Neural cell (in vitro differentiated cells): ENCODE measurements around the gene GPX3. TPM values are rescaled to one million over a fixed set of nuclear protein-coding genes. Genes with fewer than 3 reads are reported as not detected.

Experiments used
- H2AFZ ChIP-seq: fragments of 200-600, 300-800 bp; sonication (generic), shearing (Covaris generic); 2 replicates; pipeline ENCODE4 v1.6.0; 2014; ENCODE audit warnings: low read depth, mild to moderate bottlenecking, antibody characterized with exemption, low read length, moderate library complexity
- H3F3A ChIP-seq: fragments of 200-600 bp; shearing (Covaris generic); 2 replicates; pipeline ENCODE4 v1.6.1; 2016; ENCODE audit warnings: mild to moderate bottlenecking, moderate library complexity, mixed read lengths, antibody characterized with exemption, low read length; ENCODE audit not compliant: insufficient read depth, poor library complexity, severe bottlenecking
- H3K27ac ChIP-seq: fragments of 200-600, 300-800 bp; sonication (generic), shearing (Covaris generic); 2 replicates; pipeline ENCODE4 v1.5.1; 2014; ENCODE audit warnings: mild to moderate bottlenecking, low read length, moderate library complexity
- H3K27me3 ChIP-seq: fragments of 300-800, 200-600 bp; sonication (generic), shearing (Covaris generic); 2 replicates; pipeline ENCODE4 v1.6.0; 2014; ENCODE audit warnings: mild to moderate bottlenecking, low read depth, low read length, moderate library complexity; ENCODE audit not compliant: insufficient read depth
- H3K36me3 ChIP-seq: fragments of 300-800, 200-600 bp; sonication (generic), shearing (Covaris generic); 2 replicates; pipeline ENCODE4 v1.5.1; 2014; ENCODE audit warnings: mild to moderate bottlenecking, antibody characterized with exemption, low read length, moderate library complexity; ENCODE audit not compliant: insufficient read depth
- H3K4me2 ChIP-seq: fragments of 300-800, 200-600 bp; sonication (generic), shearing (Covaris generic); 2 replicates; pipeline ENCODE4 v1.6.0; 2014; ENCODE audit warnings: mild to moderate bottlenecking, low read length
- H3K4me3 ChIP-seq: fragments of 300-800, 200-600 bp; sonication (generic), shearing (Covaris generic); 2 replicates; pipeline ENCODE4 v1.5.1; 2014; ENCODE audit warnings: mild to moderate bottlenecking, low read length, moderate library complexity
- H3K79me2 ChIP-seq: fragments of 200-600 bp; shearing (Covaris generic); replicated peaks from 2 replicates; pipeline ENCODE4 v1.6.0; 2014; ENCODE audit warnings: mild to moderate bottlenecking, low read length, moderate library complexity; ENCODE audit not compliant: insufficient read depth
- H3K9ac ChIP-seq: fragments of 300-800, 200-600 bp; sonication (generic), shearing (Covaris generic); 2 replicates; pipeline ENCODE4 v1.6.1; 2016; ENCODE audit warnings: mild to moderate bottlenecking, low read length, mixed read lengths
- H3K9me2 ChIP-seq: fragments of 200-600 bp; shearing (Covaris generic); 2 replicates; pipeline ENCODE4 v1.6.1; 2016; ENCODE audit warnings: mild to moderate bottlenecking, low read length, mixed read lengths; ENCODE audit not compliant: insufficient read depth
- H3K9me3 ChIP-seq: fragments of 200-600, 300-800 bp; sonication (generic), shearing (Covaris generic); 2 replicates; pipeline ENCODE4 v1.6.1; 2016; ENCODE audit warnings: mild to moderate bottlenecking, mixed run types, low read length, moderate library complexity, mixed read lengths
- H4K20me1 ChIP-seq: fragments of 200-600 bp; shearing (Covaris generic); 2 replicates; pipeline ENCODE4 v1.6.1; 2016; ENCODE audit warnings: mild to moderate bottlenecking, mixed run types; ENCODE audit not compliant: insufficient read depth
- EP300 ChIP-seq: fragments of 450-650 bp; conservative IDR thresholded peaks from 2 replicates; pipeline ENCODE4 v1.6.1; 2014; ENCODE audit warnings: antibody characterized with exemption, mild to moderate bottlenecking, moderate library complexity; ENCODE audit not compliant: poor library complexity, severe bottlenecking
- EZH2 ChIP-seq: fragments of 200-600, 300-800 bp; shearing (Covaris generic), sonication (generic); IDR thresholded peaks from 2 replicates; pipeline ENCODE4 v1.6.1; 2014; ENCODE audit warnings: antibody characterized with exemption, low read length, borderline replicate concordance, mild to moderate bottlenecking; ENCODE audit not compliant: insufficient read depth, poor library complexity, severe bottlenecking
- MXI1 ChIP-seq: fragments of 450-650 bp; conservative IDR thresholded peaks from 2 replicates; pipeline ENCODE4 v1.6.1; 2014; ENCODE audit warnings: antibody characterized with exemption, mild to moderate bottlenecking; ENCODE audit not compliant: poor library complexity, severe bottlenecking
- POLR2AphosphoS5 ChIP-seq: IDR thresholded peaks from 2 replicates; pipeline ENCODE4 v1.6.1; 2012
- RAD21 ChIP-seq: fragments of 450-650 bp; conservative IDR thresholded peaks from 2 replicates; pipeline ENCODE4 v1.6.1; 2014; ENCODE audit warnings: antibody characterized with exemption, mild to moderate bottlenecking, moderate library complexity
- SMC3 ChIP-seq: fragments of 450-650 bp; conservative IDR thresholded peaks from 2 replicates; pipeline ENCODE4 v1.6.1; 2014; ENCODE audit warnings: antibody characterized with exemption, mild to moderate bottlenecking, moderate library complexity; ENCODE audit not compliant: poor library complexity
- TAF1 ChIP-seq: IDR thresholded peaks from 2 replicates; pipeline ENCODE4 v1.6.1; 2012; ENCODE audit warnings: low read depth
- polyA plus RNA-seq: library from polyadenylated mRNA; depleted of rRNA; stranded (reverse); fragments of >200 nt; gene quantifications from 2 replicates; pipeline ENCODE4 v1.2.3, GENCODE V29; 2014
- TF ChIP-seq, protein P1 (sequence below): IDR thresholded peaks from 2 replicates; pipeline ENCODE4 v1.6.1; 2012; ENCODE audit warnings: borderline replicate concordance
- TF ChIP-seq, protein P2 (sequence below): fragments of 450-650 bp; IDR thresholded peaks from 2 replicates; pipeline ENCODE4 v1.5.1; 2014; ENCODE audit warnings: antibody characterized with exemption, mild to moderate bottlenecking, moderate library complexity; ENCODE audit not compliant: poor library complexity, severe bottlenecking

The GPX3 gene
- polyA plus RNA-seq, 1 donor from 2014 or later: 4.0 TPM

DNA sequence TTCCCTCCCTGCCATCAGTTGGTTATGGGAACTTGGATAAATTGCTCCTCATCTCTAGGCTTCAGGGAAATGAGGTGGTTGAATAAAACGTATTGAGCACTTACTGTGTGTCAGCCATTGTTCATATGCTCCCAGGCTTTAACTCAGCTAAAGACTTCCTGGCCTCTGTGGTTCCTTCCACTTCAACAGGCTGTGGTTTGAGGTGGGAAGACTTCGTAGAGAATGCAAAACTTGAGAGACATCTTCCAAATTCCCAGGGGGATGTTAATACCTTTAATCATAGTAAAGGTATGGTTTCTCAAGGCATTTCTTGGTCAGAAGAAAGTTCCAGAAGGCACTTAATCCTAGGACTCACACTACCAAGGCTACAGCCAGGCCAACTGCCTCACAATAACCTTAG lies 1.5 kb upstream of the GPX3 start:
- no peaks in the 10 kb centered on the region for H3F3A ChIP-seq
- H4K20me1 ChIP-seq: no peaks in the 10 kb centered on the region
- no peaks in the 10 kb centered on the region for H3K79me2 ChIP-seq
- H3K9me3 ChIP-seq: no peaks in the 10 kb centered on the region
- H2AFZ ChIP-seq: no peak overlapping the region
- no peak overlapping the region for H3K27ac ChIP-seq
- no peaks in the 10 kb centered on the region for H3K9me2 ChIP-seq
- H3K36me3 ChIP-seq: no peaks in the 10 kb centered on the region
- TF ChIP-seq SMC3: no peak
- no peak for TF ChIP-seq EZH2
- TF ChIP-seq, protein P1, sequence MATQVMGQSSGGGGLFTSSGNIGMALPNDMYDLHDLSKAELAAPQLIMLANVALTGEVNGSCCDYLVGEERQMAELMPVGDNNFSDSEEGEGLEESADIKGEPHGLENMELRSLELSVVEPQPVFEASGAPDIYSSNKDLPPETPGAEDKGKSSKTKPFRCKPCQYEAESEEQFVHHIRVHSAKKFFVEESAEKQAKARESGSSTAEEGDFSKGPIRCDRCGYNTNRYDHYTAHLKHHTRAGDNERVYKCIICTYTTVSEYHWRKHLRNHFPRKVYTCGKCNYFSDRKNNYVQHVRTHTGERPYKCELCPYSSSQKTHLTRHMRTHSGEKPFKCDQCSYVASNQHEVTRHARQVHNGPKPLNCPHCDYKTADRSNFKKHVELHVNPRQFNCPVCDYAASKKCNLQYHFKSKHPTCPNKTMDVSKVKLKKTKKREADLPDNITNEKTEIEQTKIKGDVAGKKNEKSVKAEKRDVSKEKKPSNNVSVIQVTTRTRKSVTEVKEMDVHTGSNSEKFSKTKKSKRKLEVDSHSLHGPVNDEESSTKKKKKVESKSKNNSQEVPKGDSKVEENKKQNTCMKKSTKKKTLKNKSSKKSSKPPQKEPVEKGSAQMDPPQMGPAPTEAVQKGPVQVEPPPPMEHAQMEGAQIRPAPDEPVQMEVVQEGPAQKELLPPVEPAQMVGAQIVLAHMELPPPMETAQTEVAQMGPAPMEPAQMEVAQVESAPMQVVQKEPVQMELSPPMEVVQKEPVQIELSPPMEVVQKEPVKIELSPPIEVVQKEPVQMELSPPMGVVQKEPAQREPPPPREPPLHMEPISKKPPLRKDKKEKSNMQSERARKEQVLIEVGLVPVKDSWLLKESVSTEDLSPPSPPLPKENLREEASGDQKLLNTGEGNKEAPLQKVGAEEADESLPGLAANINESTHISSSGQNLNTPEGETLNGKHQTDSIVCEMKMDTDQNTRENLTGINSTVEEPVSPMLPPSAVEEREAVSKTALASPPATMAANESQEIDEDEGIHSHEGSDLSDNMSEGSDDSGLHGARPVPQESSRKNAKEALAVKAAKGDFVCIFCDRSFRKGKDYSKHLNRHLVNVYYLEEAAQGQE: no peak
- TF ChIP-seq EP300: no peak
- H3K4me2 ChIP-seq: no peak overlapping the region
- peaks cover 11% of the 10 kb centered on the region for H3K27me3 ChIP-seq
- no peak overlapping the region for H3K9ac ChIP-seq
- H3K4me3 ChIP-seq: no peak overlapping the region

DNA sequence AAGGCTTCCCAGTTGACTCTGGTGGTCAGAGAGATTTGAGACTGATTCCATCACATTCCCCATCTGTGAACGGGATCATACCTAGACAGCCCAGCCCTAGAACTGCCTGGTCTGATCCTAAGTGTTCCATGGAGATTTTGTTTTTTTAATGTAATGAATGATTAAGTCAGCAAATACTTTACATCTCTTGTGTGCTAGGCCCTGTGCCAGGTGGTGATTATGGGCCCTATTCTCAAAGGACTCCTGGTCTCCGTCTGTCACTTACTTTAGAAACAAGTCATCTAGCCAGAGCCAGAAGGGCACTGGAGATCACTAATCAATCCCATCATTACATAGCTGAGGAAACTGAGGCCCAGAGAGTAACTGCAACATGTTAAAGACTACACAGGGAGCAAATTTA lies 1.1 kb upstream of the GPX3 start:
- no peaks in the 10 kb centered on the region for H3F3A ChIP-seq
- H2AFZ ChIP-seq: no peak overlapping the region
- H3K9me2 ChIP-seq: no peaks in the 10 kb centered on the region
- no peaks in the 10 kb centered on the region for H3K9me3 ChIP-seq
- H3K9ac ChIP-seq: no peak overlapping the region
- H3K79me2 ChIP-seq: no peaks in the 10 kb centered on the region
- H3K27me3 ChIP-seq: peaks cover 11% of the 10 kb centered on the region
- H3K4me3 ChIP-seq: no peak overlapping the region
- H3K27ac ChIP-seq: no peak overlapping the region
- H4K20me1 ChIP-seq: no peaks in the 10 kb centered on the region
- no peak overlapping the region for H3K4me2 ChIP-seq
- H3K36me3 ChIP-seq: no peaks in the 10 kb centered on the region
- TF ChIP-seq, protein P2, sequence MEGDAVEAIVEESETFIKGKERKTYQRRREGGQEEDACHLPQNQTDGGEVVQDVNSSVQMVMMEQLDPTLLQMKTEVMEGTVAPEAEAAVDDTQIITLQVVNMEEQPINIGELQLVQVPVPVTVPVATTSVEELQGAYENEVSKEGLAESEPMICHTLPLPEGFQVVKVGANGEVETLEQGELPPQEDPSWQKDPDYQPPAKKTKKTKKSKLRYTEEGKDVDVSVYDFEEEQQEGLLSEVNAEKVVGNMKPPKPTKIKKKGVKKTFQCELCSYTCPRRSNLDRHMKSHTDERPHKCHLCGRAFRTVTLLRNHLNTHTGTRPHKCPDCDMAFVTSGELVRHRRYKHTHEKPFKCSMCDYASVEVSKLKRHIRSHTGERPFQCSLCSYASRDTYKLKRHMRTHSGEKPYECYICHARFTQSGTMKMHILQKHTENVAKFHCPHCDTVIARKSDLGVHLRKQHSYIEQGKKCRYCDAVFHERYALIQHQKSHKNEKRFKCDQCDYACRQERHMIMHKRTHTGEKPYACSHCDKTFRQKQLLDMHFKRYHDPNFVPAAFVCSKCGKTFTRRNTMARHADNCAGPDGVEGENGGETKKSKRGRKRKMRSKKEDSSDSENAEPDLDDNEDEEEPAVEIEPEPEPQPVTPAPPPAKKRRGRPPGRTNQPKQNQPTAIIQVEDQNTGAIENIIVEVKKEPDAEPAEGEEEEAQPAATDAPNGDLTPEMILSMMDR: no peak
- TF ChIP-seq SMC3 (no peak), EP300 (no peak), RAD21 (no peak), MXI1 (no peak), POLR2AphosphoS5 (no peak), EZH2 (no peak), TAF1 (no peak)
- TF ChIP-seq, protein P1: no peak
